GM21423 (cell line): ENCODE measurements around the gene RALBP1.

Source experiments
- ATAC-seq: cut with Tn5 transposase; IDR thresholded peaks from one replicate; pipeline ENCODE4 v1.9.1; 2021; ENCODE audit warnings: mild to moderate bottlenecking, moderate library complexity; ENCODE audit not compliant: unreplicated experiment

The RALBP1 gene

GRCh38 chr18:9546468-9546867 lies 71.2 kb downstream of the RALBP1 start:
- no peak for ATAC-seq

GRCh38 chr18:9547782-9548181 lies 72.5 kb downstream of the RALBP1 start:
- no peak for ATAC-seq

DNA sequence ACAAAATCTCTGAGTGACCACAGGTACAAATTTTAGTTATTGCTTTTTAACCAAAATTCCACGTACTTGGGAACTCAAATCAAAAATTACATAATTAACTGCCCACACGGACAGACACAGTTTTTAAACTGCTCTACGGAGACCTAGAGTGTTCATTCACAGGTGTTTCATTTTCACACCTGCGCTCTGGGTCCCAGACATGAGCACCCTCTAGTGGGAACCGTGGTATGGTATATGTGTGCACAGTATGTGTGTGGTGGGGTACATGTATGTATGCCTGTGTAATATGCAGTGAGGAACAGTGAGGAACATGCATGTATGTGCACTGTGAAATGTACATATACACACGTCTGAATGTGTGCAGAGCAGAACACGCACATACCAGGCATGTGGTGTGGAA lies 74.1 kb downstream of the RALBP1 start:
- ATAC-seq = no peak

DNA sequence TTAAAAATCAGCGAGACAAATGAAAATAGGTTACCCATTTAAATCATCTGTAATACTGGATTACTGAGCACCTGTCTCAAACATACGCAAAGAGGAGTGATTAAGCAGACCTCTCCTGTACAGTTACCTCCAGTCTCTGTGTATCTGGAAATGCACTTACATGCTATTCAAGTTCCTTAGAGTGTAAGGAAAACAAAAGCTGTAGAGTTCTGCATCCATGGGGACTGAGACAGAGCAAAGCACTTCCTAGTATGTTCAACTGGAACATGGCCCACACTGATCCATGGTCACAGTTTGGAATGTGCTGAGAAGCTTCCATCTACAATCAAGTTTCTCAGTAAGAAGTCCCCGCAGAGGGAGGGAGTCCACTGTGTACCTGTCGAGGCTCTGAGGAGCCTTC lies 75.1 kb downstream of the RALBP1 start:
- ATAC-seq = no peak

DNA sequence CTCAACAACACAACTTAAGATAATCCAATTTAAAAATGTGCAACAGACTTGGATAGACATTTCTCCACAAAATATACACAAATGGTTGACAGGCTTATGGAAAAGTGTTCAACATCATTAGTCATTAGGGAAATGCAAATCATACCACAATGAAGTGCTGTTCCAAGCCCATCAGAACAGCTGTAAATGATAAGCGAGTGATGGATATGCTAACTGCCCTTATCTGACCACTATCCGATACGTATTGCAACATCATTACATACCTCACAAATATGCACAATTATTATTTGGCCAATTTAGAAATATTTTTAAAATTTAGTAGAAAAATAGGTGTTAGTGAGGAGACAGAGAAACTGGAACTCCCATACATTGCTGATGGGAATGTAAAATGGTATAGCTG lies 76.9 kb downstream of the RALBP1 start:
- ATAC-seq = no peak

DNA sequence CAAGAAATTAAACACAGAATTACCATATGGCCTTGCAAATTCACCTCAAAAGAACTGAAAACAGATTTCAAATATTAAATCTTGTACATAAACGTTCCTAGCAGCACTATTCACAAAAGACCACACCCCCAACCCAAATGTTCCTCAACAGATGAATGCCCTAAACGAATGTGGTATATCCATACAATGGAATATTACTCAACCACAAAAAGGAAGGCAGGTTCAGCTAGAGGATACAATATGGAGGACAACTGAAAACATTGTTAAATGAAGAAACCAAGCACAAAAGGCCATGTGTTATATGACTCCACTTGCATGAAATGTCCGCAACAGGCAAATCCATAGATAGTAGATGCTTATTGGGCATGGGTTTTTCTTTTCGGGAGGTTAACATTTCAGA lies 77.3 kb downstream of the RALBP1 start:
- no peak for ATAC-seq

GRCh38 chr18:9557250-9557943 lies 82.1 kb downstream of the RALBP1 start:
- no peak for ATAC-seq

- no peak for ATAC-seq
These were observed 83.2 kb downstream of the RALBP1 start for GRCh38 chr18:9558387-9559064.

GRCh38 chr18:9559253-9559652 lies 83.9 kb downstream of the RALBP1 start:
- ATAC-seq = no peak

- no peak for ATAC-seq
These were observed 86.4 kb downstream of the RALBP1 start for GRCh38 chr18:9561759-9562158.

DNA sequence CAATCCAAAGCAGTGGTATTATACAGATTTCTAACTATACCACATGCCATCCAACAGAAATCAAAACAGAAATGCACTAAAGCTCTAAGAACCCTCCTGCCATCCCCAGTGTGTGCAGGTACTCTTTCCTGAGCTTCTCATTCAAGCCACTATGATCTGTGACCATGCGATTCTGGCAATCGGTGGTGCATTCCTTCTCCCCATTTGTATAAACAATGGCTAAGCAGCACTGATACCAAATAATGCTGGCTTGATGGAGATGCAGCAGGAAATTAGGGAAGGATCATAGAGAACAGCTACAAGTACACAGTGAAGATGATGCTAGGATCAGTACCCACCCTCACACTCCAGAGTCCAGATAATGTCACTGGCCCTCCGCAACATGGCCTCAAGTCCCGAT lies 87.3 kb downstream of the RALBP1 start:
- no peak for ATAC-seq

GRCh38 chr18:9563331-9563730 lies 88.0 kb downstream of the RALBP1 start:
- ATAC-seq = no peak

GRCh38 chr18:9565407-9565806 lies 90.1 kb downstream of the RALBP1 start:
- no peak for ATAC-seq

- no peak for ATAC-seq
These were observed 92.9 kb downstream of the RALBP1 start for GRCh38 chr18:9568186-9568585.

GRCh38 chr18:9569178-9569577 lies 93.9 kb downstream of the RALBP1 start:
- no peak for ATAC-seq

DNA sequence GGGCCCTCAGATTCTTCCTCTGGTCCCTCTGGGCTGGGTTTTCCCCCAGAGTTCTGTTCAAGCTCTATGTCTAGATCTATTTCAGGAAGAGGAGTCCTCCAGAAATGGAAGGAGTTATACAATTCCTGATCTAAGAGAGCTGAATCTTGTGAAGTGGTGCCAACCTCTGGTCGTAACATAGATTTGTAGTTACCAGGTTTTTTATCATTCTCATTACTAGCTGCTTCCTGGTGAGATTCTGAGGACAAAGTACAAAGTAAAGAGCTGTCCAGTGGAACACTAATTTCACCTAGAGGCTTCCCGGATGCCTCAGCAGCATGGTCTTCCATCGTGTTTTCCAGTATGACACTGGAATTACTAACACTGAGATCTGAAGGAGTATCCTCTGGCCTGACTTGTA lies 94.9 kb downstream of the RALBP1 start:
- ATAC-seq = no peak

DNA sequence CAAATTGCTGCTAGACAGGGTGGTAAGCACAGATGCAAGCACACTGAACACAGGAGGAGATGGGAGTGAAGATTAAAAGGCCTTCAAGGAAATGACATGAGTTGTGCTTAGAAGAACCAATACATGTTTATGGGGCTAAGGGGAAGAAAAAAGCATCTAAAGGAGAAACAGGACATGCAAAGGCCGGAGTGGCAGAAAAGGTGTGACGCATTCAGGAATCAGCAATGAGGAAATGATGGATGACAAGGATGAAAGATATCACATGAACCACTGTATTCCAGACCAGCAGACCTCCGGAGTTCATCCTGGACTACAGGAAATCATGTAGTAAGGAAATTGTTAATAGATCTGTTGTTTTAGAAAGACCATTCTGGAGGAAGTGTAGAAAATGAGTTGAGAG lies 96.2 kb downstream of the RALBP1 start:
- no peak for ATAC-seq

DNA sequence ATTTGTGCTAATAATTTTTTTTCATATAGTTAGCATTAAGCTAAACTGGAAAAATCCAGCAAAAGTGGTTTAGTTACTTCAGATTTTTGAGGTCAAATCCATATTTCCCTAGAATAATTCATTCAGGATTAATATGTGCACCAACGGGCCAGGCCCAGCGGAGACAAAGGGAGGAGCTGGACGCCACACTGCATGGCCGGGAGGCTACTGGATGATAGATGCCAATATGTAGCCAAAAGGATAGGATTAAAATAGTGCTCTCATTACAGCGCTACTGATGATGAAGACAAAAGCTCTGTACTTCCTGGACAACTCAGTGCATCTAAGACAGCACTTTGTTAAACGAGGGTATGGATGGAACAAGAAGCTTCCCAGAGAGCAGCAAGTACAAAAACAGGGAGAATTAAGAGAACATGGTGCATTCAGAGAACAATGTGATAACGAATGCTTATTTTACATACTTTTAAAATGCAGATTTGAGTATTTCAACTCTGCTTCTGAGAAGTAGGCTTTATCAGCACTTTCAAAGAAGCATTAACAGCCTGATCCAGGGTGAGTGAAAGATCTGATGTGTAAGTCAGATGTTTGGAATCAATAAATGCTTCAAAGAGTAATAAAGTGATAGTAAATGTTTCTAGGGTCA lies 99.3 kb downstream of the RALBP1 start:
- no peak for ATAC-seq

- peak; percentile 72 for ATAC-seq
These were observed 100.2 kb downstream of the RALBP1 start for GRCh38 chr18:9575558-9575957.

- no peak for ATAC-seq
These were observed 102.0 kb downstream of the RALBP1 start for GRCh38 chr18:9577361-9577760.

DNA sequence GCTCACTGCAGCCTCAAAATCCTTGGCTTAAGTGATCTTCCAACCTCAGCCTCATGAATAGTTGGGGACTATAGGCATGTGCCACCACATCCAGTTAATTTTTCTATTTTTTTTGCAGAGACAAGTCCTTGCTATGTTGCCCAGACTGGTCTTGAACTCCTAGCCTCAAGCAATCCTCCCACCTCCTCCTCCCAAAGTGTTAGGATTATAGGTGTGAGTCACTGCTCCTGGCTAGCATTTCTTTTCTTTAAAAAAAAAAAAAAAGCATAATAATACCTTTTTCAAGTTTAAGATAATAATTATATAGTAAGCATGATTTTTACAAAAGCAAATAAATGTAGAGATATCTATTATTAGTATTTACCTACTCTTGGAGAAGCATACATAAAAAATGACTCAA lies 103.0 kb downstream of the RALBP1 start:
- no peak for ATAC-seq

DNA sequence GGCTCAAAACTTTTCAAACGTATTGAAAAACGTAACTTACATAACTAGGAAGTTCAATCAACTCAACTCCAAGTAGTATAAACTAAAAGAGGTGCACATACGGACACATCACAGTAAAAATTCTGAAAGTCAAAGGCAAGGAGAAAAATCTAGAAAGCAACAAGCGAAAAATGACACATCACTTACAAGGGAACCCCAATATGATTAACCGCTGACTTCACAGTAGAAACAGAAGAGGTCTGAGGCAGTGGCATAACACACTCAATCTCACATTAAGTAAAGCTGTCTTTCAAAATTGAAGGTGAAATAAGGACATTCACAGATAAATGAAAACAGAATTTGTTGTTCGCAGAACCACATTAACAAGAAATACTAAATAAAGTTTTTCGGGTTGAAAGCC lies 106.4 kb downstream of the RALBP1 start:
- no peak for ATAC-seq
